PFSK-1 (cell line): ENCODE measurements around the gene IL13.

Source experiments
- FOXP2 ChIP-seq: optimal IDR thresholded peaks from 2 replicates; pipeline ENCODE3; 2011; ENCODE audit warnings: borderline replicate concordance, control low read depth, inconsistent platforms; ENCODE audit not compliant: insufficient read depth; ENCODE audit errors: extremely low read length, extremely low read depth
- POLR2AphosphoS5 ChIP-seq: IDR thresholded peaks from 2 replicates; pipeline ENCODE4 v1.6.1; 2012; ENCODE audit warnings: low read depth, mild to moderate bottlenecking, control low read depth, low read length, moderate library complexity
- REST ChIP-seq, 2 experiments: IDR thresholded peaks; 2 replicates each; pipeline versions ENCODE4 v1.6.1 to v1.8.0; 2011 to 2012; ENCODE audit warnings: low read depth in 2 of 2, low read length in 2 of 2, control low read depth in 1 of 2, inconsistent platforms in 1 of 2, mild to moderate bottlenecking in 1 of 2, moderate library complexity in 1 of 2; ENCODE audit not compliant: insufficient read depth in 1 of 2
- SIN3A ChIP-seq: IDR thresholded peaks from 2 replicates; pipeline ENCODE4 v1.6.1; 2012; ENCODE audit warnings: mild to moderate bottlenecking, low read length, moderate library complexity, borderline replicate concordance; ENCODE audit not compliant: insufficient read depth
- TAF1 ChIP-seq: IDR thresholded peaks from 2 replicates; pipeline ENCODE4 v1.6.1; 2012; ENCODE audit warnings: low read length, control low read depth, borderline replicate concordance; ENCODE audit not compliant: insufficient read depth

The IL13 gene

DNA sequence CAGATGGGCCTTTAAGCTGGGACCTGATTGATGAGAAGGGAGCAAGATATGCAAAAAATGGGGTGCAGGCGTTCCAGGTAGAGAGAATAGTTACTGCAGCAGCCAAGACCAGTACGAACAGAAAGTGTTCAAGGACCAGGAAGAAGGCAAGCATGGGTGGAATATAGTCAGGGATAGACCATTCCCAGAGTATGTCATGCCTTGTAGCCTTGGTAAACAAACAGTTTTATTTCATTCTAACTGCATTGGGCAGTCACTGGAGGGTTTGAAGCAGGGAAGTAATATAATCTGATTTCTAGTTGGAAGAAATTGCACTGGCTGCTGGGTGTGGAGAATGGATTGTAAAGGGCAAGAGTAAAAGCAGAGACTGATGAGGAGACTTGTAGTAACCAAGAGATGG, 30.5 kb upstream of the IL13 start:
- TF ChIP-seq REST (IDR thresholded peaks at IDR 0.05; ENCODE audit: insufficient read depth in 1 of 2, low read depth in 2 of 2, low read length in 2 of 2), result no peak
- TF ChIP-seq SIN3A, result no peak
- no peak for TF ChIP-seq POLR2AphosphoS5
- TF ChIP-seq TAF1, result no peak
- TF ChIP-seq FOXP2, result no peak

DNA sequence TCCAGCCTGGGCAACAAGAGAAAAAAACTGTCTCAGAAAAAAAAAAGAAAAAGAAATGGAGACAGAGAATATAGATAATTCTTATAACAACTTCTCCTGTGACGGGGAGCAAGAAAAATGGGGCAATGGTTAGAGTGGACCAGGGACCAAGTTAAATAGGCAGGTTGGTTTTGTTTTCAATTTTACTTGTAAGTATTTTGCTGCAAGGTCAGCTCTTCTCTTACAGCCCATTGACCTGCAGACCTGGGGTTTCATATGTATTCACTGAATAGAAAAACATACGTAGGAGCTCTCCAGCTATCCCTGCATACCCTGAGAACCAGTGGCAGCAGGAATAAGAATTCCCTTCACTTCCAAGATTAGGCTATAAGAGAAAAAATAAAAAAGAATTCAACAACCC, 29.2 kb upstream of the IL13 start:
- no peak for TF ChIP-seq FOXP2

DNA sequence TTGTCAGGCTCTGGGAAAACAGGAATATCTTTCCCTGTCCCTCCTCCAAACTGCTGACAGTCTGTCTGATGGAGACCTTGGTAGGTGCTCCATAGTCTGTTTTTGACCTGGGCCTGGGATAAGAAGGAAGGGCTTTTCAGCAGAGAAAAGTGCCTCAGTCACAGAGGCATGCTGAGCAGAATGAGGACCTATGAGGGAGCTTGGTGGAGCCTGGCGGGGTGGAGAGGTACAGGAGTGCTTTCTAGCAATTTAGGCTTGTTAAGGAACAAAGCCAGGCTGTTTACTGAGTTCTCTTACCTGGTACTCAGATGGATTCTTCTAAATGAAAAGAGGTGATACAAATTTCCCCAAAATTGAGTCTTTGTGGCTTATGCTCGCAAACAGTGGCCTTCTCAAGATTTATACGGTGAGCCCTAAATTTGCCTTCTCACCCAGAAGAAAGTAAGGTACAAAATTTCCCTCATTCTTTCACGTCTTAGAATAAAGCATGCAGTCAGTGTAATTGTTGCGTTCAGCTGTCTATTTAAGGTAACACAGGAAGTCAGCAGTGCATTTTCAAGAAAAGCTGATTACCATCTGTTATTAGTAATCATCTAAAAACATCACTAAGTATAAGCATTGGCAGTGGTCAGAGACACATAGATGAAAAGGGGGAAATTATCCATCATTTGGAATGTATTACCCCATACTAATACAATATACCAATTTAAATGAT, 28.6 kb upstream of the IL13 start:
- no peak for TF ChIP-seq REST (IDR thresholded peaks at IDR 0.05; ENCODE audit: insufficient read depth in 1 of 2, low read depth in 2 of 2, low read length in 2 of 2)
- no peak for TF ChIP-seq POLR2AphosphoS5
- no peak for TF ChIP-seq TAF1
- no peak for TF ChIP-seq FOXP2
- no peak for TF ChIP-seq SIN3A

- TF ChIP-seq TAF1, result no peak
- TF ChIP-seq FOXP2, result no peak
- no peak for TF ChIP-seq POLR2AphosphoS5
- TF ChIP-seq REST (IDR thresholded peaks at IDR 0.05; ENCODE audit: insufficient read depth in 1 of 2, low read depth in 2 of 2, low read length in 2 of 2), result no peak
- TF ChIP-seq SIN3A, result no peak
These were observed 22.1 kb upstream of the IL13 start for GRCh38 chr5:132635873-132636272.

GRCh38 chr5:132637241-132637640, 20.7 kb upstream of the IL13 start:
- TF ChIP-seq REST (IDR thresholded peaks at IDR 0.05; ENCODE audit: insufficient read depth in 1 of 2, low read depth in 2 of 2, low read length in 2 of 2) (no peak), POLR2AphosphoS5 (no peak), SIN3A (no peak), FOXP2 (no peak), TAF1 (no peak)
